NT2/D1 (cell line): Measurements from ENCODE around the gene REM1.
A peak's percentile ranks its signal among the peaks of the same experiment; 100 is the strongest.
"Not testable (repeated sequence)": the region's sequence is repeated elsewhere in the genome, so short reads cannot be mapped to it uniquely, and the experiment has no call there.

Source experiments
- DNase-seq: peaks from one replicate; pipeline ENCODE4 v3.0.0-alpha.2; 2011; ENCODE audit warnings: low read depth, low spot score
- H3K27me3 ChIP-seq: 2 replicates; pipeline ENCODE4 v1.6.0; 2011; ENCODE audit warnings: mild to moderate bottlenecking; ENCODE audit not compliant: insufficient read length, insufficient read depth
- H3K36me3 ChIP-seq: 2 replicates; pipeline ENCODE4 v1.6.1; 2011; ENCODE audit warnings: mild to moderate bottlenecking, low read length, mixed read lengths; ENCODE audit not compliant: insufficient read depth, insufficient read length
- H3K4me1 ChIP-seq: 2 replicates; pipeline ENCODE4 v1.5.1; 2011; ENCODE audit not compliant: insufficient read depth, insufficient read length
- H3K4me3 ChIP-seq: 2 replicates; pipeline ENCODE4 v1.5.1; 2011; ENCODE audit warnings: low read depth; ENCODE audit not compliant: insufficient read length
- H3K9ac ChIP-seq: 2 replicates; pipeline ENCODE4 v1.6.0; 2011; ENCODE audit warnings: low read depth; ENCODE audit not compliant: insufficient read length
- H3K9me3 ChIP-seq: 2 replicates; pipeline ENCODE4 v1.5.1; 2011; ENCODE audit warnings: mild to moderate bottlenecking, low read length; ENCODE audit not compliant: insufficient read depth
- SUZ12 ChIP-seq: IDR thresholded peaks from 2 replicates; pipeline ENCODE4 v1.6.1; 2011; ENCODE audit not compliant: insufficient read length, insufficient read depth; ENCODE audit errors: extremely low read depth
- YY1 ChIP-seq: IDR thresholded peaks from 2 replicates; pipeline ENCODE4 v1.6.1; 2011; ENCODE audit not compliant: insufficient read length, insufficient read depth
- ZNF274 ChIP-seq: IDR thresholded peaks from 2 replicates; pipeline ENCODE4 v1.6.1; 2011; ENCODE audit warnings: mild to moderate bottlenecking, low read depth, low read length

Gene REM1

DNA sequence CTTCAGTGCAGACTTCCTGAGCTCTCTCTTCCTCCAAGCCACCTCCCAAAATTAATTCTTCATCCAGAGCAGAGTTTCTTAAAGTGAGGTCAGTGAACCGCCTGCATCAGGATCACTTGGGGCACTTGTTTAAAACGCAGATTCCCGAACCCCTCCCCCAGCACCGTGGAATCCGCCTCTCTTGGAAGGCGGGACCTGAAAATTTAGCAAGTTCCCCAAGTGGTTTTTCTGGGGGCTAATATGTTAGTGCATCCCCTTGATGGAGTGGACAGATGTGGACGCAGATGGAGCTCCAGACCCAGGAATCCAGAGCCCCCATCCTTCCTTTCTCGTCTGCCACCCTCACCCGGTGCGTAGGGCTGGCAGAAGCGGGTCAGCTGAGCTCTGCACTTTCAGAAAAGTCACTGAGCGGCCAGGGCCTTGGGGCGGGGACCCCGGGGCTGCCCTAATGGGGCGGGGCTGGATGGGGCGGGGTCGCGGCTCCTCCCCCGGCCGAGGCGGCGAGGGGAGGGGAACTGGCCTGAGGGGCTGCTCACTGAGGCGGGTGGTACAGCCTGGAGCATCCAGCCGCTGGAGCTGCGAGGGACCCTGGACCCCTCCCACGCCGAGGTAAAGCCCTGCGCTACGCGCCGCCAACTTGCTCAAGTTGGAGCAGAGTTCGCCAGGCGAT lies at the start of gene REM1, which contains the start of gene DEFB124:
TSS of gene REM1 (plus strand) at position 531 of the 670 bp plus-strand sequence. CDS start 1,158 bp downstream, outside the sequence.
TSS of gene DEFB124 (minus strand) at position 370 of the 670 bp plus-strand sequence. CDS start 2,114 bp downstream, outside the sequence.
- H3K27me3 ChIP-seq = peaks cover 44% of the 10 kb centered on the region
- H3K4me1 ChIP-seq = peaks cover 3% of the 10 kb centered on the region
- no peaks in the 10 kb centered on the region for H3K36me3 ChIP-seq
- peaks cover 6% of the 10 kb centered on the region; the same call in 1 of the 2 replicates for H3K9me3 ChIP-seq
- H3K4me3 ChIP-seq = peak within 1 kb of the TSS; percentile 64
- DNase-seq = no peak
- no peak for TF ChIP-seq SUZ12
- TF ChIP-seq YY1 = no peak
- TF ChIP-seq ZNF274 = no peak
- peak within 1 kb of the TSS; percentile 67 for H3K9ac ChIP-seq

DNA sequence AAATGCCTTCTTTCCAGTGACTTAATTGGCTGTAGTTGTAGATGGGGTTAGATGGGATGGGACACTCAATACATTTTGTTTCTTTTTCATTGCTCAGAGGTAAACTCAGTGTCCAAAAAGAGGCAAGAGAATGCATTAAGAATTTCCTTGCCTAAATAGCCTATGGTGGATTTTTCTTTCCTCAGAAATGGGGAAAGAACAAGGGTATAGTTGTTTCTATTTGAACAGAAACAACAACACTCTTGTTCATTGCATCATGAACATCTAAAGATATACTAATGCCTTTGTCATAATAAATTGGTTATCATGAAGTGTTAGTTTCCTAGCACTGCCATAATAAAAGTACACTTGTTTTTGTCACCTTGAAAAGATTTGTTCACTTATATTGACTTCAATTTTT lies 49.3 kb upstream of the REM1 start:
- Histone ChIP-seq H3K27me3 (no peaks in the 10 kb centered on the region), H3K4me1 (no peaks in the 10 kb centered on the region), H3K9me3 (0 out of 2 replicates have a peak, but pooled peaks cover 4% of the 10 kb centered on the region)

DNA sequence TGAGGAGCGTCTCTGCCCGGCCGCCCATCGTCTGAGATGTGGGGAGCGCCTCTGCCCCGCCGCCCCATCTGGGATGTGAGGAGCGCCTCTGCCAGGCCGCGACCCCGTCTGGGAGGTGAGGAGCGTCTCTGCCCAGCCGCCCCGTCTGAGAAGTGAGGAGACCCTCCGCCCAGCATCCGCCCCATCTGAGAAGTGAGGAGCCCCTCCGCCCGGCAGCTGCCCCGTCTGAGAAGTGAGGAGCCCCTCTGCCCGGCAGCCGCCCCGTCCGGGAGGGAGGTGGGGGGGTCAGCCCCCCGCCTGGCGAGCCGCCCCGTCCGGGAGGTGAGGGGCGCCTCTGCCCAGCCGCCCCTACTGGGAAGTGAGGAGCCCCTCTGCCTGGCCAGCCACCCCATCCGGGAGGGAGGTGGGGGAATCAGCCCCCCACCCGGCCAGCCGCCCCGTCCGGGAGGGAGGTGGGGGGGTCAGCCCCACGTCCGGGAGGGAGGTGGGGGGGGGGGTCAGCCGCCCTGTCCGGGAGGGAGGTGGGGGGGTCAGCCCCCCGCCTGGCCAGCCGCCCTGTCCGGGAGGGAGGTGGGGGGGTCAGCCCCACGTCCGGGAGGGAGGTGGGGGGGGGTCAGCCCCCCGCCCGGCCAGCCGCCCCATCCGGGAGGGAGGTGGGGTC lies 48.1 kb upstream of the REM1 start:
- H3K4me1 ChIP-seq, H3K9me3 ChIP-seq, H3K4me3 ChIP-seq, H3K27me3 ChIP-seq, H3K36me3 ChIP-seq, DNase-seq, H3K9ac ChIP-seq: not testable (repeated sequence)

More for the DNA sequence above, 49.3 kb upstream of the REM1 start:
- Histone ChIP-seq H3K36me3 (no peaks in the 10 kb centered on the region), H3K9ac (no peak overlapping the region), H3K4me3 (no peak overlapping the region)
- TF ChIP-seq ZNF274 = no peak
- DNase-seq = no peak

- not testable (repeated sequence) for H3K9ac ChIP-seq, H3K4me1 ChIP-seq, DNase-seq, H3K27me3 ChIP-seq, H3K4me3 ChIP-seq, H3K9me3 ChIP-seq, H3K36me3 ChIP-seq
Observed at GRCh38 chr20:31427576-31427975, 47.5 kb upstream of the REM1 start.

DNA sequence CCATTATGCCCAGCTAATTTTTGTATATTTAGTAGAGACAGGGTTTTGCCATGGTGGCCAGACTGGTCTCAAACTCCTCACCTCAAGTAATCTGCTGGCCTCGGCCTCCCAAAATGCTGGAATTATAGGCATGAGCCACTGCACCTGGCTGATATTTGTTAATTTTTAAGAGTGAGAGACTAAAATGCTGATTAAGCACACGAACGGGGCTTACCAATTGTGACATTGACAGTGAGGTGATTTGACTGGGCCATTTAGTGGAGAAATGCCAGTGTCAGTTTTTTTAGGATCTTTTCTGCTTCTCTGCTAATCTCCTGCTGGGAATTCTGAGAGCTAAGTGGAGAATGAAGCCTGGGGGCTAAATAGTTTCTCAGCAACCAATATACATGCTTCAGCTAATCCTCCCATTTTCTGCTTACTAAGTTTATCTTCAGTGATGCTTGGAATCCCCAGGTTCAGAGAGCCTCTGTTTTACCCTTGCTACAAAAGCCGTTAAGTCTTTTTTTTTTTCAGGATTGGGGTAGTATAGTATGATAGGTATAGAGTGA lies 44.4 kb upstream of the REM1 start:
- Histone ChIP-seq H3K27me3 (no peaks in the 10 kb centered on the region), H3K9ac (no peak overlapping the region), H3K4me1 (no peaks in the 10 kb centered on the region), H3K9me3 (no peaks in the 10 kb centered on the region), H3K4me3 (no peak overlapping the region), H3K36me3 (no peaks in the 10 kb centered on the region)
- peak; percentile 74 for DNase-seq
- TF ChIP-seq YY1 (no peak), SUZ12 (no peak), ZNF274 (no peak)

DNA sequence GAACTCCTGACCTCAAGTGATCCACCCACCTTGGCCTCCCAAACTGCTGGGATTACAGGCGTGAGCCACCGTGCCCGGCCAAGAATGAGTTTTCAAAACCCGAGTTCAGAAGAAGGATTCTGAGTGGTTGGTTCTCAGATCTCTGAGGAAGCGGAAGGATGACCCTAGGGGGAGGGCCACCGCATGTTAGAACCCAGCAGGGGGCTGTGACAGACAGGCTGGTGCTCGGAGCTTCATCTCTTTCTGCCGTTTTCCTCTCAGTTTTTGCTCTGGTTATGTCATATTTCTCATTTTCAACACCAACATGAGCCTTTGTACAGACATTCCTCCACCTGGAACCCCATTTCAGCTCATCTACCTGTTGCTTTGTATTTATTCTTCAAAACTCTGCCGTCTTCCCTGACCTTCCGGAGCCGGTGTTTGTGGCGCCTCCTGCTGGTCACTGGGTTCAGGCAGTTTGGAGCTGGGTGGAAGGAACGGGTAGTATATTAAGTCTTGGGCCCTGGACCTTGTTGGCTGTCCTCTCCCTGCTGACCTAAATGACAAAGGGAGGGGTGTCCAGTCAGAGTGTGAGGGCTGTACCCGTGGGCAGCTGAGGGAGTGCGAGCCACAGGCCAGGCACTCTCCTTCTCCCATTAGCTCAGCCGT lies 35.0 kb upstream of the REM1 start, which contains the start of gene DEFB123:
TSS of gene DEFB123 (plus strand) at position 621 of the 648 bp plus-strand sequence. CDS start 67 bp downstream, outside the sequence.
- no peak for TF ChIP-seq YY1
- no peak for TF ChIP-seq ZNF274
- no peak for TF ChIP-seq SUZ12
- H3K9ac ChIP-seq = no peak within 1 kb of the TSS
- H3K4me1 ChIP-seq = peaks cover 7% of the 10 kb centered on the region
- no peaks in the 10 kb centered on the region for H3K9me3 ChIP-seq
- H3K4me3 ChIP-seq = no peak within 1 kb of the TSS
- H3K36me3 ChIP-seq = no peaks in the 10 kb centered on the region
- H3K27me3 ChIP-seq = no peaks in the 10 kb centered on the region
- DNase-seq = no peak

GRCh38 chr20:31446084-31446819 lies 28.8 kb upstream of the REM1 start:
- Histone ChIP-seq H3K27me3 (no peaks in the 10 kb centered on the region), H3K9ac (peak overlapping the region; percentile 17), H3K4me1 (no peaks in the 10 kb centered on the region), H3K4me3 (no peak overlapping the region), H3K36me3 (no peaks in the 10 kb centered on the region), H3K9me3 (no peaks in the 10 kb centered on the region)
- no peak for TF ChIP-seq ZNF274
- TF ChIP-seq SUZ12 = no peak
- TF ChIP-seq YY1 = no peak
- DNase-seq = peak; percentile 11
